Trophoblast cell (in vitro differentiated cells and primary cell): ENCODE measurements around the gene MAPK1.

ENCODE experiments used
- DNase-seq, 2 donors: peaks; one replicate each; pipeline ENCODE4 v3.0.0-alpha.2; 2016
- H2AFZ ChIP-seq: 2 replicates; pipeline ENCODE4 v1.6.1; 2013; ENCODE audit warnings: low read length, moderate library complexity, mild to moderate bottlenecking; ENCODE audit not compliant: insufficient read depth, poor library complexity
- H2AK5ac ChIP-seq: 2 replicates; pipeline ENCODE4 v1.6.1; 2013; ENCODE audit warnings: mild to moderate bottlenecking, low read length
- H2BK120ac ChIP-seq: 2 replicates; pipeline ENCODE4 v1.6.1; 2013; ENCODE audit warnings: low read length, mild to moderate bottlenecking, moderate library complexity; ENCODE audit not compliant: insufficient read depth, poor library complexity
- H2BK12ac ChIP-seq: 2 replicates; pipeline ENCODE4 v1.6.1; 2013; ENCODE audit warnings: mild to moderate bottlenecking, low read length, moderate library complexity
- H2BK5ac ChIP-seq: 2 replicates; pipeline ENCODE4 v1.6.1; 2013; ENCODE audit warnings: low read length, low read depth, moderate library complexity, mild to moderate bottlenecking; ENCODE audit not compliant: poor library complexity
- H3K14ac ChIP-seq: 2 replicates; pipeline ENCODE4 v1.6.1; 2013; ENCODE audit warnings: mild to moderate bottlenecking, low read length
- H3K18ac ChIP-seq: 2 replicates; pipeline ENCODE4 v1.6.1; 2013; ENCODE audit warnings: mild to moderate bottlenecking, low read length
- H3K23ac ChIP-seq: 2 replicates; pipeline ENCODE4 v1.6.1; 2013; ENCODE audit warnings: low read length
- H3K27ac ChIP-seq: 2 replicates; pipeline ENCODE4 v1.5.1; 2013; ENCODE audit warnings: low read depth, mild to moderate bottlenecking, inconsistent platforms, low read length, moderate library complexity
- H3K27me3 ChIP-seq: 2 replicates; pipeline ENCODE4 v1.6.1; 2013; ENCODE audit warnings: inconsistent platforms, mild to moderate bottlenecking, low read length, moderate library complexity; ENCODE audit not compliant: insufficient read depth
- H3K36me3 ChIP-seq, 2 experiments: 1 replicate in 1 of 2; 2 replicates in 1 of 2; pipeline ENCODE4 v1.6.1; 2013; ENCODE audit warnings: low read length in 2 of 2, mild to moderate bottlenecking in 2 of 2, moderate library complexity in 1 of 2; ENCODE audit not compliant: insufficient read depth in 2 of 2, control insufficient read depth in 1 of 2
- H3K4ac ChIP-seq: 2 replicates; pipeline ENCODE4 v1.6.1; 2013; ENCODE audit warnings: low read depth, mild to moderate bottlenecking, low read length, moderate library complexity
- H3K4me1 ChIP-seq, 2 experiments: 1 replicate in 1 of 2; 2 replicates in 1 of 2; pipeline ENCODE4 v1.6.1; 2013; ENCODE audit warnings: low read length in 2 of 2, mild to moderate bottlenecking in 2 of 2, moderate library complexity in 1 of 2; ENCODE audit not compliant: insufficient read depth in 2 of 2, control insufficient read depth in 1 of 2
- H3K4me2 ChIP-seq: 2 replicates; pipeline ENCODE4 v1.6.1; 2013; ENCODE audit warnings: inconsistent platforms, mild to moderate bottlenecking, low read length, moderate library complexity
- H3K4me3 ChIP-seq: 2 replicates; pipeline ENCODE4 v1.5.1; 2013; ENCODE audit warnings: mild to moderate bottlenecking, low read depth, low read length, inconsistent platforms
- H3K79me1 ChIP-seq: one replicate; pipeline ENCODE4 v1.6.1; 2013; ENCODE audit warnings: low read length
- H3K79me2 ChIP-seq: 2 replicates; pipeline ENCODE4 v1.6.1; 2013; ENCODE audit warnings: low read length, mild to moderate bottlenecking; ENCODE audit not compliant: control insufficient read depth, insufficient read depth, poor library complexity
- H3K9ac ChIP-seq: 2 replicates; pipeline ENCODE4 v1.6.1; 2013; ENCODE audit warnings: mild to moderate bottlenecking, low read length
- H3K9me3 ChIP-seq: 2 replicates; pipeline ENCODE4 v1.6.1; 2013; ENCODE audit warnings: low read depth, mild to moderate bottlenecking, control low read depth, inconsistent platforms, low read length; ENCODE audit not compliant: insufficient read depth
- H4K12ac ChIP-seq: 2 replicates; pipeline ENCODE4 v1.6.1; 2013; ENCODE audit warnings: low read depth, mild to moderate bottlenecking, low read length, moderate library complexity
- H4K8ac ChIP-seq: 2 replicates; pipeline ENCODE4 v1.6.1; 2013; ENCODE audit warnings: low read depth, mild to moderate bottlenecking, low read length, moderate library complexity
- H4K91ac ChIP-seq: one replicate; pipeline ENCODE4 v1.6.1; 2013; ENCODE audit warnings: low read depth, mild to moderate bottlenecking, low read length, moderate library complexity
- WGBS: extraction: QIAGEN DNeasy Blood & Tissue Kit; methylation state at CpG from one replicate; pipeline ENCODE4 v1.1.7; 2013; ENCODE audit warnings: missing lambda C conversion rate; ENCODE audit not compliant: insufficient read length, insufficient coverage; ENCODE audit errors: extremely low coverage; 5-methylcytosine and 5-hydroxymethylcytosine counted together

MAPK1 gene

DNA sequence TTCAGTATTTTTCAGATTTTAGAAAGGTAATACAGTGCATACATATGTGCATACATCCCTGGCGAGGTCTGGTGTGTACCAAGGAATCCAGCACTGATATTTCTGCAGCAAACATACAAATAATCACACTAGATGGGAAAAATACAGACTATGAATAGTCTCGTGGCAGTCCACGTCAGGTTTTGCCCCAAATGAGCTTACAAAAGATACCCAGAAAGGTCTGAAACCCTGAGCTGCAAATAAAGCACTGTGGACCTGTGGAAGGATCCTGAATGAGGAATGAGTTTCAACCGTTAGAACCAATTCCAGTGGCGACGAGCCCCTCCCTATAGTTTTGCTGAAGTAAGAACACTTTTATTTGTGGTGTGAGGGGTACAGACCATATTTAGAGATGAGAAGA, 24.5 kb downstream of the MAPK1 start:
- no peak overlapping the region for H2AK5ac ChIP-seq
- H2BK120ac ChIP-seq, result no peak overlapping the region
- no peaks in the 10 kb centered on the region for H3K36me3 ChIP-seq
- H2AFZ ChIP-seq, result no peak overlapping the region
- H3K4me2 ChIP-seq, result no peak overlapping the region
- no peak overlapping the region for H3K4me3 ChIP-seq
- H3K4me1 ChIP-seq, result no peaks in the 10 kb centered on the region
- no peak overlapping the region for H4K8ac ChIP-seq
- no peak overlapping the region for H3K14ac ChIP-seq
- peaks cover 1% of the 10 kb centered on the region for H3K79me1 ChIP-seq
- H3K79me2 ChIP-seq, result peaks cover 4% of the 10 kb centered on the region
- H3K27me3 ChIP-seq, result no peaks in the 10 kb centered on the region
- no CpG with 5 or more reads among the region's 6 CpGs for WGBS
- H3K9me3 ChIP-seq, result peaks cover 3% of the 10 kb centered on the region
- H3K27ac ChIP-seq, result no peak overlapping the region
- H2BK5ac ChIP-seq, result no peak overlapping the region
- no peak overlapping the region for H4K12ac ChIP-seq
- H3K4ac ChIP-seq, result no peak overlapping the region
- no peak overlapping the region for H3K18ac ChIP-seq
- peak overlapping the region; percentile 21 for H3K23ac ChIP-seq
- no peak for DNase-seq
- no peak overlapping the region for H3K9ac ChIP-seq
- H2BK12ac ChIP-seq, result no peak overlapping the region
- H4K91ac ChIP-seq, result no peak overlapping the region

DNA sequence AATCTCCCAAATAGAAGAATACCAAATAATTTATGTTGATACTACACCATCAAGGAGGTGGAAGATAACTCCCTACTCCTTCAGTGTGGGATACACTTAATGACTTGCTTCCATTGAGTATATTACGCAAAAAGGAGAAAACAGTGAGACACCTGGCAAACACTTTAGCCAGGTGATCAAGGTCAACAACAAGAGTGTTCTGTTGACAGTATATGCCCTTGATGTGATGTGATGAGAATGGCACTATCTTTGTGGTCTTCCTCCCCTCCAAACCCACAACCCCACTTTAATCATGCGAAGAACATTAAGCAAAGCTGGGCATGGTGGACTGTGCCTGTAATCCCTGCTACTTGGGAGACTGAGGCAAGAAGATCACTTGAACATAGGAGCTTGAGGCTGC, 26.0 kb downstream of the MAPK1 start:
- Histone ChIP-seq H3K27me3 (no peaks in the 10 kb centered on the region), H2BK120ac (no peak overlapping the region), H2AFZ (no peak overlapping the region), H2BK5ac (no peak overlapping the region), H4K12ac (no peak overlapping the region), H2AK5ac (no peak overlapping the region), H3K18ac (no peak overlapping the region), H3K9ac (no peak overlapping the region), H3K9me3 (no peaks in the 10 kb centered on the region), H3K36me3 (no peaks in the 10 kb centered on the region), H4K8ac (no peak overlapping the region), H3K79me2 (peaks cover 3% of the 10 kb centered on the region), H3K4me2 (no peak overlapping the region), H3K27ac (no peak overlapping the region), H3K4ac (no peak overlapping the region), H3K14ac (no peak overlapping the region), H3K4me3 (no peak overlapping the region), H3K79me1 (peaks cover 8% of the 10 kb centered on the region), H2BK12ac (no peak overlapping the region), H4K91ac (no peak overlapping the region), H3K4me1 (peaks cover 4 to 6% of the 10 kb centered on the region in 2 experiments), H3K23ac (no peak overlapping the region)
- no CpG with 5 or more reads among the region's 2 CpGs for WGBS
- DNase-seq, result no peak

DNA sequence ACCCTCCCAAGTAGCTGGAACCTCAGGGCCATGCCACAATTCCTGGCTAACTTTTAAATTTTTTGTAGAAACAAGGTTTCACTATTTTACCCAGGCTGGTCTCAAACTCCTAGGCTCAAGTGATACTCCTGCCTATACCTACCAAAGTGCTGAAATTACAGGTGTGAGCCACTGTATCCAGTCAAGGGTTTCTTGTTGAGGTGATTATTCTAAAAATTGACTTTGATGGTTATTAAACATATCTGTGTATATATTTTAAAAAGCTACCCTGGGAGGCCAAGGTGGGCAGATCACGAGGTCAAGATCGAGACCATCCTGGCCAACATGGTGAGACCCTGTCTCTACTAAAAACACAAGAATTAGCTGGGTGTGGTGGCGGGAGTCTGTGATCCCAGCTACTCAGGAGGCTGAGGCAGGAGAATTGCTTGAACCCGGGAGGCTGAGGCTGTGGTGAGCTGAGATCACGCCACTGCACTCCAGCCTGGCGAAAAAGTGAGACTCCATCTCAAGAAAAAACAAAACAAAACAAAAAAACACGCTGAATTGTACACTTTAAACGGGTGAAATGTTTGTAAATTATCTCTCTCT, 27.1 kb downstream of the MAPK1 start:
- no peak overlapping the region for H3K4me3 ChIP-seq
- H2BK5ac ChIP-seq, result no peak overlapping the region
- H3K4me2 ChIP-seq, result no peak overlapping the region
- H3K79me1 ChIP-seq, result peaks cover 9% of the 10 kb centered on the region
- peaks cover 4 to 7% of the 10 kb centered on the region in 2 experiments for H3K4me1 ChIP-seq
- no peak overlapping the region for H3K18ac ChIP-seq
- no CpG with 5 or more reads among the region's 8 CpGs for WGBS
- no peaks in the 10 kb centered on the region for H3K36me3 ChIP-seq
- no peak overlapping the region for H2AK5ac ChIP-seq
- no peaks in the 10 kb centered on the region for H3K9me3 ChIP-seq
- H2AFZ ChIP-seq, result no peak overlapping the region
- no peak overlapping the region for H4K8ac ChIP-seq
- no peak overlapping the region for H2BK120ac ChIP-seq
- H3K4ac ChIP-seq, result peak overlapping the region; percentile 40
- no peaks in the 10 kb centered on the region for H3K27me3 ChIP-seq
- no peak overlapping the region for H3K23ac ChIP-seq
- H3K27ac ChIP-seq, result no peak overlapping the region
- no peak overlapping the region for H4K12ac ChIP-seq
- no peak overlapping the region for H2BK12ac ChIP-seq
- H3K14ac ChIP-seq, result no peak overlapping the region
- peaks cover 8% of the 10 kb centered on the region for H3K79me2 ChIP-seq
- no peak overlapping the region for H3K9ac ChIP-seq
- DNase-seq, result no peak
- no peak overlapping the region for H4K91ac ChIP-seq

DNA sequence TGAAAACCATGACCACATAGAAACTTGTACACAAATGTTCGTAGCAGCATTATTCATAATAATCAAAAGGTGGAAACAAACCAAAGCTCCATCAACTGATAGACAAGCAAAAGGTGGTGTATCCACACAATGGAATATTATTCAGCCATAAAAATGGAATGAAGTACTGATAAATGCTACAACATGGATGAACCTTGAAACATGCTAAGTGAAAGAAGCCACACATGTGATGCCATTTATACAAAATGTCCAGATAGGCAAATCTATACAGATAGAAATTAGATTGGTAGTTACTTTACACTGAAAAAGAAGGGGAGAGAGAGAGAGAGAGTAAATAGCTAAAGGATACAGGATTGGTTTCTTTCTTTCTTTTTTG, 27.7 kb downstream of the MAPK1 start:
- Histone ChIP-seq H2BK12ac (no peak overlapping the region), H3K4me3 (no peak overlapping the region), H3K27ac (no peak overlapping the region), H3K18ac (no peak overlapping the region), H3K36me3 (no peaks in the 10 kb centered on the region), H3K4me1 (peaks cover 4 to 7% of the 10 kb centered on the region in 2 experiments), H3K4me2 (no peak overlapping the region), H3K23ac (no peak overlapping the region), H2BK5ac (no peak overlapping the region), H2BK120ac (no peak overlapping the region), H3K14ac (no peak overlapping the region), H3K9me3 (no peaks in the 10 kb centered on the region), H3K9ac (no peak overlapping the region), H3K27me3 (no peaks in the 10 kb centered on the region), H3K79me2 (peaks cover 9% of the 10 kb centered on the region), H3K4ac (peak overlapping the region; percentile 29), H2AFZ (no peak overlapping the region), H2AK5ac (no peak overlapping the region), H4K8ac (no peak overlapping the region), H4K91ac (no peak overlapping the region), H4K12ac (no peak overlapping the region), H3K79me1 (peaks cover 9% of the 10 kb centered on the region)
- DNase-seq, result no peak
- WGBS, result no CpG with 5 or more reads among the region's 1 CpG
